GM15510 (cell line): ENCODE results near the gene NBPF4.
"Not testable (repeated sequence)": the region's sequence is repeated elsewhere in the genome, so short reads cannot be mapped to it uniquely, and the experiment has no call there.

Experiments used
- POLR2A ChIP-seq: IDR thresholded peaks from 3 replicates; pipeline ENCODE4 v1.6.1; 2011; ENCODE audit warnings: borderline replicate concordance; ENCODE audit not compliant: insufficient read length; ENCODE audit errors: extremely low read depth

Gene NBPF4

DNA sequence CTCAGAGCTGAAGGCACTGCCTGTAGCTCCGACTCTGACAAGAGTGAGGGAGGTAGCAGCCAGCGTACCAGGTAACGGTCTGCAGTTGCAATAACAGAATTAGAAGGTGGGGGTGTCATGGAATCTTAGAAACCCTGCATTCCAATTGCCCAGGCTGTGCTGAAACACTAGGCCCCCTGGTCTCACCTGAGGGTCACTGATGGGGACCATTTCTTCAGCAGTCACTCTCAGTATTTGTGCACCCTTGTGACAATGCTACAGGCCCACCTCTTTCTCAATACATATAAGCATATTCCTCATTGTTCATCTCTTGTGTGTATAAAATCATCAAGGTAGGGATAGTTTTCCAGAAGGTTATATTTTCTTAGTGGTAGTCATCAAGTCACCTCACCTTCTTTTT, at the start of gene NBPF4:
NBPF4 (minus strand) TSS at position 101 of the 400 bp plus-strand sequence. CDS start 315 bp downstream, outside the sequence.
- TF ChIP-seq POLR2A: not testable (repeated sequence)

GRCh38 chr1:108211014-108211413, 32.9 kb downstream of the NBPF4 start:
- TF ChIP-seq POLR2A: no peak

DNA sequence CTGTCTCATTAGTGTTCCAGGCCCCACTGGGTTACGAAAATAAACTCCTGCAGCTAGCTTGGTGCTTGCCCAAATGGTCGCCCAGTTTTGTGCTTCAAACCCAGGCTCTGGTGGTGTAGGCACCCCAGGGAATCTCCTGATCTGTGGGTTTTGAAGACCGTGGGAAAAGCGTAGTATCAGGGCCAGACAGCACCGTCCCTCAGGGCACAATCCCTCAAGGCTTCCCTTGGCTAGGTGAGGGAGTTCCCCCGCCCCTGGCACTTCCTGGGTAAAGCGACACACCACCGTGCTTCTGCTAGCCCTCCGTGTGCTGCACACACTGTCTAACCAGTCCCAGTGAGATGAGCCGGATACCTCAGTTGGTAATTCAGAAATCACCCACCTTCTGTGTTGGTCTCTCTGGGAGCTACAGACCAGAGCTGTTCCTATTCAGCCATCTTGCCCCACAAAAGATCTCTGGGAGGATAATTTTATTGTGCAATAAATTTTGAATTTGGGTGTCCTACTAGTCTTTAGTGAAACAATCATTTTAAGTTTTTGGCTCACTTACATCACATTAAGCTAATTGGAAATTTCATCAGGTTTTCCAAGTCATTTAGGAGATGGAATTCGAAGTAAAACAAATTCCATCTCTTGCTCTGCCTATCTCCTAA, 34.3 kb downstream of the NBPF4 start:
- no peak for TF ChIP-seq POLR2A

DNA sequence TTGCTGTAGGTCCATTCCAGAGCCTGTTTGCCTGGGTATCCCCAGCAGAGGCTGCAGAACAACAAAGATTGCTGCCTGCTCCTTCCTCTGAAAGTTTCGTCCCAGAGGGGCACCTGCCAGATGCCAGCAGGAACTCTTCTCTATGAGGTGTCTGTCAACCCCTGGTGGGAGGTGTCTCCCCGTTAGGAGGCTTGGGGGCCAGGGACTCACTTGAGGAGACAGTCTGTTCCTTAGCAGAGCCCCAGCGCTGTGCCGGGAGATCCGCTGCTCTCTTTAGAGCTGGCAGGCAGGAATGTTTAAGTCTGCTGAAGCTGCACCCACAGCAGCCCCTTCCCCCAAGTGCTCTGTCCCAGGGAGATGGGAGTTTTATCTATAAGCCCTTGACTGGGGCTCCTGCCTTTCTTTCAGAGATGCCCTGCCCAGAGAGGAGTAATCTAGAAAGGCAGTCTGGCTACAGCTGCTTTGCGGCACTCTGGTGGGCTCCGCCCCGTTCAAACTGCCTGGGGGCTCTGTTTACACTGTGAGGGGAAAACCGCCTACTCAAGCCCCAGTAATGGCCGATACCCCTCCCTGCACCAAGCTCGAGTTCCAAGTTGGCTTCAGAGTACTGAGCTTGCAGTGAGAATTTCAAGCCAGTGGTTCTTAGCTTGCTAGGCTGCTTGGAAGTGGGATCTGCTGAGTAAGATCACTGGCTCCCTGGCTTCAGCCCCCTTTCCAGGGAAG, 35.0 kb downstream of the NBPF4 start:
- TF ChIP-seq POLR2A: no peak

GRCh38 chr1:108201687-108202086, 42.2 kb downstream of the NBPF4 start:
- TF ChIP-seq POLR2A: no peak

- no peak for TF ChIP-seq POLR2A
Observed at GRCh38 chr1:108200687-108201051, 43.2 kb downstream of the NBPF4 start.

DNA sequence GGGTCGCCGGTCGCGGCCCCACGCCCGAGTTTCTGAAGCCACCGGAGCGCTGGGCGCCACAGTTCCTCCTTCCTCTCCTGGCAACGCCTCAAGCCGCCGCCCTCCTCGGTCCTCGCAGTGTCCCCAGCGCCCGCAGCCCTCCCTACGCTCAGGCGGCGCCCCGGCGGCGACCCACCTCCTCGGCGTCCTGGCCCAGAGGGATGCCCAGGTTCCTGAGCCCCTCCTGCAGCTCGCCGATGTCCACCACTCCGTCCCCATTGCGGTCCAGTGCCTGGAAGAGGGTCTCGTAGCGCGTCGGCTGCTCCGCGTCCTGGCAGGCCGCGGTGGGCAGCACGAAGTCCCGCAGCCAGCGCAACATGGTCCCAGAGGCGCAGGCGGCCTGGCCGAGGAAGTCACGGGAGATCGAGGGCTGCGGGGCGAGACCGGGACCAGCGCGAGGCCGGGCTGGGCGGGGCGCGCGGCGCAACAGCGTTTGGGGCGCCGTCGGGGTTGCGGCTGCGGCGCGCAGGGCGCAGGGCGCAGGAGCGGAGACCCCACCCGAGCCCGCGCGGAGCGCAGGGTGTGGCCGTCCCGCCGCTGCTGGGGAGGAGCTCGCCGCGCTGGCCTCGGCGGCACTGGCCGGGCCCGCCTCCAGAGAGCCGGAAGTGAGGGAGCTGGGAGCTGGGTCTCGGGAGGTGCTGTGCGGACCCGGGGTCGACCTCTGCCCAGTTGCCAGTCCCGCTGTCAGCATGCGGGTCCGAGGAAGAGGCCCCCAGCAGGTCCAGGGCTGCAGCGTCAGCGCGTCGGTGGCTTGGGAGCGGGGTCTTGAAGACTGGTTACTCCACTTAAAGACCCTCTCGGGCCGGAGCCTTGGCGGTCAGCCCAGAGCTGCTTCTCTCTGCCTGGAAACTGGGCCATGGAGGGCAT, 43.8 kb downstream of the NBPF4 start, which contains the start of gene SLC25A24:
SLC25A24 (minus strand) TSS at position 563 of the 906 bp plus-strand sequence; CDS start at position 358, 205 bp downstream.
- TF ChIP-seq POLR2A: peak; percentile 17

DNA sequence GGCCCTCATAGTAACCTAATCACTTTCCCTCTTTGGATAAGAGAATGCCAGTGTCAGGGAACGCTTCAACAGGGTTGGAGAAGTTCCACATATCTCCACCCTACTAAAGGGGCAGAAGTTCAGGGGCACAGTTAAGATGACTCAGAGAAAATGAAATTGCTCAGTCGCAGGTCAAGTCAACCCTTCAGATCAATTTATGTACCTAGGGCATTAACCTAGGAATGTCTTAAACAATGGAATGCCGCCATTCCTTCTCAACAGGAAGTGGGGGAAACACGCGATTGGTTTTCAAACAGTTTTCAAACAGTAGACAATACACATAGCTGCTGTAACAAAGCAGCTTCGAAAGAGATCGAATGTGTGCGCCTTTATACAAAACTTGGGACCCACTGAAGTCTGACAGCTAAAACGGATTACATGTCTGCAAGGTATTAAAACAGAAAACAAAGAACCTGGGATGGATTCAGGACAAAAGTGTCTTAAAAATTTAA, 44.6 kb downstream of the NBPF4 start:
- TF ChIP-seq POLR2A: no peak

DNA sequence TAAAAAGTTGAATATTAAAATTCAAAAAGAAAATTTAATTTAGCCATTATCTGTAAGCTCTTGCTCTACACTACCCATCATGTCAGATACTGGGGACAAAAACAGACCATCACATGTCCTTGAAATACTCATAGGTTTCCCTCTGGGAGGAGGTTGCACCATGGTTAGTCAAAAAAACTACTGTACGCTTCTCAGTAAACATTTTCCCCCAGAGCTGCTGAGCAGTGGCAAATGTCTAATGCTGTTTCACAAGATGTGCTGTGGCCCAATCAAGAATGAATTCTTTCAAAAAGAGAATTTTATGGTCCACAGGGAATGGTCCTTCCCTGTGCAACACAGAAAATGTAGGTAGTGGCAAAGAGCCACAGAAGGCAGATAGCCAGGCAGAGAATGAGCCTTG, 49.8 kb downstream of the NBPF4 start:
- no peak for TF ChIP-seq POLR2A

DNA sequence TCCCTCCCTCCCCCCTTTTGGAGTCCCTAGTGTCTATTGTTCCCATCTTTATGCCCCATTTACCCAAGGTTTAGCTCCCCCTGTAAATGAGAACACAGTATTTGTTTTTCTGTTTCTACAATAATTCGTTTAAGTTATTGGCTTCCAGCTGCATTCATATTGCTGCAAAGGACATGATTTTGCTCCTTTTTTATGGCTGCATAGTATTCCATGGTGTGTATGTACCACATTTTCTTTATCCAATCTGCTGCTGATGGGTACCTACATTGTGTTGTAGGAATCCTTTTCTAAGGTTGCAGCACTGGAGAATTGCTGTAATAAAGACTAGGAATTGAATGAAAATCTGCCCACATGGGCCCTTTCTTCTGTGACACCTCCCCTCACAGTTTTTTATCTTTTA, 50.5 kb downstream of the NBPF4 start:
- no peak for TF ChIP-seq POLR2A

DNA sequence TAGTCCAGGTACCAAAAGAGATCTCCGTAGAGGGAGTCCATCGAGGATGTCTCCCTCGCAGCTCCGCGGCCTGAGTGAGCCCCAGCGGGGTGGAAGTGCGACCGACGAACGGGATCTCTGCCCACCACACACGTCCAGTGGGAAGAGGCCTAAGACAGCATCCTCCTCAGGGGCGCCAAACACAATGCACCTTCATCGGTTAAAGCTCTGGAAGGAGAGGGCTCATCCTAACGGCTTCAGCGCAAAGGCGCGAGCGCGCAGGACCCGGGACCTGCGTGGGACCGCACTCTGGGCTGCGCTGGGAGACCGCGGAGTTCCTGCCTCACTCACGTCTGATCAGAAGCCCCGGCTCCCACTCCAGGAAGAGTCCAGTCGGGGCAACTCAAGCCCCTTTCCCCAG, 51.3 kb downstream of the NBPF4 start:
- TF ChIP-seq POLR2A: no peak

DNA sequence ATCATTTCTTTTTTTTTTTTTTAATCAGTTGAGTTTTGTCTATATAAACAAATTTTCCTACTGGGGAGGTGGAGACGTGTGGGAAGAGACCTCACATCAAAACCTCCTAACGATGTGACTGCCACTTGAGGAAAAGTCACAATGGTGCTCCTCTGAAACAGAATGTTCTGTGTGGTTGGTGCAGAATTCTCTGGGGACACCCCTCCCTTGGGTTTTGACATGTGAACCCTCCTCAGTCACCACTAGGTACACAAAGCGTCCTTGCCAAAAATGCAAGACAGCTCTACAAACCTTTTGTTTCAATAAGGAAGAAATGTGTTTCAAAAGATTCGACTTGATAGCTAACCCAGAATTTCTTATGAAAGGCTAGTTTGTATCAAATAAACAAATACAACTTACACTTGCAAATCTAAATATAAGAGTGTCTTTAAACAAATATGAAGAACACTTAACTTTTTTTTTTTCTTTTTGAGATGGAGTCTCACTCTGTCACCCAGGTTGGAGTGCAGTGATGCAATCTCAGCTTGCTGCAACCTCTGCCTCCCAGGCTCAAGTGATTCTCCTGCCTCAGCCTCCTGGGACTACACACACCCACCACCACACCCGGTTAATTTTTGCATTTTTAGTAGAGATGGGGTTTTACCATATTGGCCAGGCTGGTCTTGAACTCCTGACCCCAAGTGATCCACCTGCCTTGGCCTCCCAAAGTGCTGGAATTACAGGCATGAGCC, 53.0 kb downstream of the NBPF4 start:
- no peak for TF ChIP-seq POLR2A

DNA sequence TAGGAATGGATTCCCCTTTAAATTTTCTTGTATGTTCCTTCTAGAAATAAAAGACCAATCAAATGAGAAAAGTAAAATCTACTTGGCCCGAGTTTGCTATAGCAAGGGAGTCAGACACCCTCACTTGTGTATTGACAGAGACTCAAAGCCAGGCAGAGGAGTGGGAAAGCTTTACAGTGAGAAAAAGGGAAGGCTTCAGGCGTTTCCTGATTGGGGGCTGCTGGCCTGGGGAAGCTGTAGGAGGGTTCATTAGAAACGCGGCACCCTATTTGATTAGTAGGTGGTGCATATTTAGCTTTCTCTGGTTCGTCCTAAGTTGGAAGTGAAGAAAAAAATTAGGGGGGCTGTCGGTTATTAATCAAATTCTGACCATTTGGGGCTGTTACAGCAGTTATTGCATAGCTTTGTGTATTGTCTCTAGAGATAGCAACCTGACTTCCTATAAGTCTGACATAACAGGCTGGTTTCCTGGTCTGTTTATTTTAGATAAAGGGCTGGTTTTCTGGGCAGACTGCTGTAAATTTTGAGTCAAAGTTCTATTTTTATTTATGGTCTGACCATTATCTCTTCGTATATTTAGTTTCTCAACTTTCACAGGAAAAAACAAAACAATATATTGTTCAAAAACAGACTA, 53.8 kb downstream of the NBPF4 start:
- TF ChIP-seq POLR2A: no peak

DNA sequence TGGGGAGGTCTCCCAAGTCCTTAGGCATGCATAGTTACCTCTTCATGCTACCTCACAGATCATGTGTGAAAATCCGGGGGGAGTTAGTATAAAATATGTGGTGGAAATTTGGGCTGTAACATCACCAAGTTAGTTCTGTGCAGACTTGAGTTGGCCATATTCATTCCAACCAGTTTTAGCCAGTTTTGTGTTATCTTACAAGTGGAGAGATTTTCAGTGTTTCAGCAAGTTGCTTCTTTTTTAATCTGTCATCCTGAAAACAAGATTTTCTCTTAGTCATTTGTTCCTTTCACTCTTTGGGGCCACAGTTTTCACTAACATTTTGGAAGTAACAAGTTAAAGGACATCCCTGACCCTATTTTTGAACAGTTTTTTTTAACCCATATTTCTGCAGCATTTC, 55.1 kb downstream of the NBPF4 start:
- TF ChIP-seq POLR2A: no peak
